Fibroblast of villous mesenchyme (primary cell): ENCODE results near the gene KRT31. TPM values are rescaled to one million over a fixed set of nuclear protein-coding genes. Genes with fewer than 3 reads are reported as not detected.
"Not testable (repeated sequence)": the region's sequence is repeated elsewhere in the genome, so short reads cannot be mapped to it uniquely, and the experiment has no call there.

ENCODE experiments used
- DNase-seq: peaks from one replicate; pipeline ENCODE4 v3.0.0-alpha.2; 2010; ENCODE audit warnings: low read depth
- H3K4me3 ChIP-seq: 2 replicates; pipeline ENCODE4 v1.5.1; 2011; ENCODE audit warnings: low read depth, mild to moderate bottlenecking, low read length
- total RNA-seq: library from RNA; depleted of rRNA; stranded (reverse); fragments of >200 nt; gene quantifications from 2 replicates; pipeline ENCODE4 v1.2.3, GENCODE V29; 2012
- TF ChIP-seq, protein P1 (sequence below): IDR thresholded peaks from 2 replicates; pipeline ENCODE4 v1.5.1; 2012; ENCODE audit warnings: low read depth, mild to moderate bottlenecking, low read length; ENCODE audit not compliant: insufficient read depth

Gene KRT31
- total RNA-seq, 1 donor = not detected

DNA sequence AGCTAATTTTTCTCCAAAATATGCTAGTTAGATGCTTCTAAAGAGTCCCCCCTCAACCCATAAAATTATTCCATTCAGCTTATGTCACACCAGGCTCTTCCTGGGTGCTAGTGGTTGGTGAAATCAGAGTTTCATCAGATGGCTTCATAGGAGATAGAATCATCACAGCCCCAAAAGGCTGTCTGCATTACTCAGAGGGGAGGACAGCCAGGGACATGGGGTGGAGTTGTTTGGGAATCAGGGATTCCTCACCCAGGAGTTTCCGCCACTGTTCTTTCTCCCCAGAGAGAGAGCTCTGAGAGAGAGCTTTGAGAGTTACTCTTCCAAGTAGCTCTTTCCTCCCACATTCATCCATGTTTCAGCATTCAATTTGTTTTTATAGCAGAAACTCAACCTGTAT, 15.0 kb downstream of the KRT31 start:
- TF ChIP-seq, protein P1, sequence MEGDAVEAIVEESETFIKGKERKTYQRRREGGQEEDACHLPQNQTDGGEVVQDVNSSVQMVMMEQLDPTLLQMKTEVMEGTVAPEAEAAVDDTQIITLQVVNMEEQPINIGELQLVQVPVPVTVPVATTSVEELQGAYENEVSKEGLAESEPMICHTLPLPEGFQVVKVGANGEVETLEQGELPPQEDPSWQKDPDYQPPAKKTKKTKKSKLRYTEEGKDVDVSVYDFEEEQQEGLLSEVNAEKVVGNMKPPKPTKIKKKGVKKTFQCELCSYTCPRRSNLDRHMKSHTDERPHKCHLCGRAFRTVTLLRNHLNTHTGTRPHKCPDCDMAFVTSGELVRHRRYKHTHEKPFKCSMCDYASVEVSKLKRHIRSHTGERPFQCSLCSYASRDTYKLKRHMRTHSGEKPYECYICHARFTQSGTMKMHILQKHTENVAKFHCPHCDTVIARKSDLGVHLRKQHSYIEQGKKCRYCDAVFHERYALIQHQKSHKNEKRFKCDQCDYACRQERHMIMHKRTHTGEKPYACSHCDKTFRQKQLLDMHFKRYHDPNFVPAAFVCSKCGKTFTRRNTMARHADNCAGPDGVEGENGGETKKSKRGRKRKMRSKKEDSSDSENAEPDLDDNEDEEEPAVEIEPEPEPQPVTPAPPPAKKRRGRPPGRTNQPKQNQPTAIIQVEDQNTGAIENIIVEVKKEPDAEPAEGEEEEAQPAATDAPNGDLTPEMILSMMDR = no peak
- H3K4me3 ChIP-seq = no peak overlapping the region
- DNase-seq = peak; percentile 77

DNA sequence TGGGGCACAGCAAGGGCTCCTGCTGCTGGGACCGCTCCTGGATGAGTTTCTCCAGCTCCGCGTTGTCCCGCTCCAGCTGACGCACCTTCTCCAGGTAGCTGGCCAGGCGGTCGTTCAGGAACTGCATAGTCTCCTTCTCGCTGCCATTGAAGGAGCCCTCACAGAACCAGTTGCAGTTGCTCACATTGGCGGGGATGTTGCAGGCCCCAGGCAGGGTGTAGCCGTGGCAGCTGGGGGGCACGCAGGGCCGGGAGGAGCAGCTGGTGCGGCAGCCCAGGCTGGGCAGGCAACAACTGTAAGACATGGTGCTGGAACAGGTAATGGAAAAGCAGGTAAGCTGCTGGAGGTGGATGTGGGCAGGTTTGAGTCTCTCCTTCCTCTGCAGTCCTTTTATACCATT, 15.5 kb downstream of the KRT31 start, which contains the start of gene KRT34:
Gene KRT34, minus strand, starts transcription at position 364 of the 400 bp plus-strand sequence. Its CDS starts 60 bp downstream, at position 304.
- not testable (repeated sequence) for DNase-seq, H3K4me3 ChIP-seq

DNA sequence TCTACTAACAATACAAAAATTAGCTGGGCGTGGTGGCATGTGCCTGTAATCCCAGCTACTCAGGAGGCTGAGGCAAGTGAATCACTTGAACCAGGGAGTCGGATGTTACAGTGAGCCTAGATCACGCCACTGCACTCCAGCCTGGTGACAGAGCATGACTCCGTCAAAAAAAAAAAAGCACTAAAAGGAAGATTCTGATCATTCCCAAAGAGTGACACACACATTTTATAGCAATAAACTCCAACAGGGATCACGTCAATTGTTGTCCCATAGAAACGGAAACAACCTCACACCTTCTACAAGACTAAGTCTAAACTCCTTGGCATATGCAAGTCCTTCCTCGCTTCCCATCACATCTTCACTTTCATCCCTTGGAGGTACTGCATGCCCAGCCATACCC, 17.3 kb downstream of the KRT31 start:
- not testable (repeated sequence) for H3K4me3 ChIP-seq
- DNase-seq = peak; percentile 78

DNA sequence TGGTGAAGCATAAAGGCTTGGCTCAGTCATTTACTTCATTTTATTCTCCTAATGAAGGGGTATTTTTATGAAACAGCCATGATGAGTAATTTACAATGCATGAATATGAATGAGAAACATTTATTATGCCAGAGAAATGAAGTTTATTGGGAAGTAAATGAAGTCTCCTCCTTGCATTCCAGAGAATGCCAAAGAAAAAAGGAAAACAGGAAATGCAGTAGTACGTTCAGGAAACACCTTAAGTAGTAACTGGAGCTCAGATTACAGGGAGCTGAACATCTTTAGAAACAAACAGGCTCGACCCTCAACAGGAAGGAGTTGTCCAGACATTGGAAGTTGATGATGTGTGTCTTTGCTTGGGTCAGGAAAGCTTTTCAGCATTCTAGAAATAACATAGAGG, 19.9 kb downstream of the KRT31 start:
- no peak overlapping the region for H3K4me3 ChIP-seq
- TF ChIP-seq, protein P1 = no peak
- DNase-seq = peak; percentile 33

DNA sequence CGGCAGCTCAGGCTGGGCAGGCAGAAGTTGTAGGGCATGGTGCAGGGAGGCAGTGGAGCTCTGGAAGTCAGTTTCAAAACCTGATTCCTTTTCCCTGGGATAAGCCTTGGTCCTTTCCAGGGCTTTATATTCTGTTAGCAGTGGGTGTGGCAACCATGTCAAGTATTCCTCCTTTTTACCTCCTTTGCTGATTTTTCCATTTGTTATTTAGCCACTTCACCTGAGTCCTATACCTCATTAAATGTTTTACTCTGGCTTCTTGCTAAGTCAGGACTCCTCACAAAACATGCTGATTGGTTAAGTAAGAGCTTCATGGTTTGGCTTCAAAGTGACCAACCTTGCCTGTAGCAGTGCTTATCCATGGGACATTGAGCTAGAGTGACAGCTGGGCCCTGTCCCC, 27.7 kb downstream of the KRT31 start, which contains the start of gene KRT33B:
Gene KRT33B, minus strand, starts transcription at position 101 of the 400 bp plus-strand sequence. Its CDS starts 63 bp downstream, at position 38.
- TF ChIP-seq, protein P1 = no peak
- H3K4me3 ChIP-seq = no peak within 1 kb of the TSS
- no peak for DNase-seq

DNA sequence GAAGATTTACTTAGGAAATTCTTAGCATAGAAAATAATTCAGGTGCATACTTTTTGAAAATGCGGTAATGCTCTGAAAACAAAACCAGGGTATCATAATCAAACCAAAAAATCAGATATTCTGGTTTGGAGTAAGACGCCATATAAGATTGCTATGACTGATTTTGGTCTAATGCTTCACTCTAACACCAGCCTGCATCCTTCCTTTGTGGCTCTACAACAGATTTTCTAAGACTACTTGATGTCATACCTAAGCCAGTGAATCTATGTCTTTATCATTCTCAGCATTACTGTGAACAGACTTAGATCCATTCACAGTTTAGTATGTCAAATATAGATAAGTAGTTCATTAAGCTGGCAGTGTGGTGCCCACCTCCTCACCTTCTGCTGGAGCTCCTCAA, 28.4 kb downstream of the KRT31 start:
- TF ChIP-seq, protein P1 = no peak
- DNase-seq = no peak
- no peak overlapping the region for H3K4me3 ChIP-seq

DNA sequence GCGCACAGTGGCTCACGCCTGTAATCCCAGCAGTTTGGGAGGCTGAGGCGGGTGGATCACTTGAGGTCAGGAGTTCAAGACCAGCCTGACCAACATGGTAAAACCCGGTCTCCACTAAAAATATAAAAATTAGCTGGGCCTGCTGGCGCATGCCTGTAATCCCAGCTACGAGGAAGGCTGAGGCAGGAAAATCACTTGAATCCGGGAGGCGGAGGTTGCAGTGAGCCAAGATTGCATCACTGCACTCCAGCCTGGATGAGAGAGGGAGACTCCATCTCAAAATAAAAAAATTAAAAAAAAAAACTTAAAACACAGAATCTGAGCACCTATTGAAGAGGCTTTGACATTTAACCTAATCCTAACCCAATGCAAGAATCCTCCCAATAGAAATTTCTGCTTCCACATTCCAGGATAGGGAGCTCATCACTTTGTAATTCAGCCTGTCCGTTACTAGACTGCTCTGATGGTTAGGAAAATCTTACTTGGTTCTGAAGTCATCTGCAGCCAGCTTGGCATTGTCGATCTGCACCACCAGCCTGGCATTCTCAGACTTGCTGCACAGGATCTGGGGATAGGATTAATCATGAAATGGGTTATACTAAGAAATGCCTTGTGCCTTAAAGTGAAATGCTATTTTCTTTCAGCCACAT, 29.9 kb downstream of the KRT31 start:
- TF ChIP-seq, protein P1 = no peak
- no peak overlapping the region for H3K4me3 ChIP-seq
- peak; percentile 34 for DNase-seq

DNA sequence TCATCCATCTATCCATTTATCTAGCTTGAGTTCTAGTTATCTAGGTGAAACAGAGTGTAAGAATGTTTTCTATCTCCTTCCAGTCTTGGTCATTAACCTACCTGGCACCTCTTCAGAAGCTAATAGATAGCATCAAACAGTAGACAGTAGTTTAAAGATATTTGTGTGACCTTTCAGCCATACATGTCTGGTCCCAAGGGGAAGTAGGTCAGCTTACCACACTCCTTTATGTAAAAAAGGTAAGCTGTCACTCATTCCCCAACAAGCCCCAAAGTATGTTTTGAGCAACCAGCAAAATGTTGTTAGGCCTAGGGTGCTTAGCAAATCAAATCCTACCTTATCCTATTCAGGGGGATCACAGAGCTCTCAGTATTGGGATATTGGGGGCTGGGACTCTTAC, 31.3 kb downstream of the KRT31 start:
- no peak for DNase-seq
- TF ChIP-seq, protein P1 = no peak
- no peak overlapping the region for H3K4me3 ChIP-seq
